T-helper 17 cell (primary cell): Measurements from ENCODE around the gene KIRREL3. TPM values are rescaled to one million over a fixed set of nuclear protein-coding genes. Genes with fewer than 3 reads are reported as not detected.

Source experiments
- ATAC-seq: fragments of 150-1000 bp; cut with Tn5 transposase; 2 replicates; pipeline ENCODE4 v1.10.0; 2021; ENCODE audit warnings: mild to moderate bottlenecking, moderate library complexity
- DNase-seq, 3 donors: peaks; one replicate each; pipeline versions ENCODE4 v3.0.0 to v3.0.0-alpha.2; 2020 to 2021
- H3K9me3 ChIP-seq: one replicate; pipeline ENCODE4 v1.7.0; 2013; ENCODE audit warnings: low read length, mild to moderate bottlenecking; ENCODE audit not compliant: control insufficient read depth, poor library complexity, severe bottlenecking
- H3K27ac Mint-ChIP-seq: one replicate; pipeline ENCODE4 v1.8.0; 2022; ENCODE audit warnings: mild to moderate bottlenecking, moderate library complexity, mixed read lengths
- H3K27me3 Mint-ChIP-seq: one replicate; pipeline ENCODE4 v1.8.0; 2022; ENCODE audit warnings: mixed read lengths
- H3K36me3 Mint-ChIP-seq: one replicate; pipeline ENCODE4 v1.8.0; 2022; ENCODE audit warnings: low read depth, mixed read lengths
- H3K4me1 Mint-ChIP-seq: one replicate; pipeline ENCODE4 v1.8.0; 2022; ENCODE audit warnings: mild to moderate bottlenecking, mixed read lengths
- H3K4me3 Mint-ChIP-seq: one replicate; pipeline ENCODE4 v1.8.0; 2022; ENCODE audit warnings: mild to moderate bottlenecking, moderate library complexity, mixed read lengths
- total RNA-seq, 4 donors: library from RNA in 2 of 4; stranded (reverse) in 2 of 4; gene quantifications; one replicate each; pipeline ENCODE4 v1.2.3 and lab custom pipeline; 2022 to 2026

The KIRREL3 gene
- total RNA-seq, 2 donors from 2014 or later = not detected

- H3K9me3 ChIP-seq = no peaks in the 10 kb centered on the region
- Mint-ChIP-seq H3K27me3 (peaks cover 9% of the 10 kb centered on the region), H3K4me1 (no peaks in the 10 kb centered on the region), H3K27ac (peak overlapping the region; percentile 84), H3K4me3 (peak overlapping the region; percentile 4), H3K36me3 (no peaks in the 10 kb centered on the region)
- no peak for DNase-seq
- ATAC-seq = peak; percentile 59
These were observed 252.3 kb downstream of the KIRREL3 start for GRCh38 chr11:126748100-126748791.

- Mint-ChIP-seq H3K27ac (peak overlapping the region; percentile 84), H3K27me3 (peaks cover 9% of the 10 kb centered on the region), H3K4me3 (no peak overlapping the region), H3K36me3 (no peaks in the 10 kb centered on the region), H3K4me1 (no peaks in the 10 kb centered on the region)
- DNase-seq (no peak), ATAC-seq (no peak)
- H3K9me3 ChIP-seq = no peaks in the 10 kb centered on the region
These were observed 253.3 kb downstream of the KIRREL3 start for GRCh38 chr11:126747315-126747714.

GRCh38 chr11:126746443-126746842, 254.1 kb downstream of the KIRREL3 start:
- no peak for DNase-seq
- no peaks in the 10 kb centered on the region for H3K4me1 Mint-ChIP-seq
- H3K36me3 Mint-ChIP-seq = no peaks in the 10 kb centered on the region
- H3K9me3 ChIP-seq = no peaks in the 10 kb centered on the region
- peaks cover 9% of the 10 kb centered on the region for H3K27me3 Mint-ChIP-seq
- no peak for ATAC-seq
- no peak overlapping the region for H3K4me3 Mint-ChIP-seq
- H3K27ac Mint-ChIP-seq = no peak overlapping the region

GRCh38 chr11:126744699-126745098, 255.9 kb downstream of the KIRREL3 start:
- no peaks in the 10 kb centered on the region for H3K4me1 Mint-ChIP-seq
- no peak overlapping the region for H3K27ac Mint-ChIP-seq
- H3K27me3 Mint-ChIP-seq = peaks cover 16% of the 10 kb centered on the region
- DNase-seq = no peak
- H3K4me3 Mint-ChIP-seq = no peak overlapping the region
- H3K36me3 Mint-ChIP-seq = no peaks in the 10 kb centered on the region
- ATAC-seq = no peak
- no peaks in the 10 kb centered on the region for H3K9me3 ChIP-seq

GRCh38 chr11:126743628-126744027, 256.9 kb downstream of the KIRREL3 start:
- Mint-ChIP-seq H3K27ac (peak overlapping the region; percentile 8), H3K4me3 (no peak overlapping the region), H3K36me3 (no peaks in the 10 kb centered on the region), H3K27me3 (peaks cover 15% of the 10 kb centered on the region), H3K4me1 (no peaks in the 10 kb centered on the region)
- no peak for ATAC-seq
- H3K9me3 ChIP-seq = no peaks in the 10 kb centered on the region
- DNase-seq = no peak

- Mint-ChIP-seq H3K27ac (peak overlapping the region; percentile 8), H3K36me3 (no peaks in the 10 kb centered on the region), H3K27me3 (peaks cover 23% of the 10 kb centered on the region), H3K4me1 (no peaks in the 10 kb centered on the region), H3K4me3 (peak overlapping the region; percentile 57)
- ATAC-seq = peak; percentile 65
- no peaks in the 10 kb centered on the region for H3K9me3 ChIP-seq
- DNase-seq = no peak
These were observed 258.0 kb downstream of the KIRREL3 start for GRCh38 chr11:126742582-126742981.

GRCh38 chr11:126740846-126741245, 259.7 kb downstream of the KIRREL3 start:
- Mint-ChIP-seq H3K27ac (peak overlapping the region; percentile 14), H3K4me3 (no peak overlapping the region), H3K27me3 (peaks cover 28% of the 10 kb centered on the region), H3K36me3 (no peaks in the 10 kb centered on the region), H3K4me1 (no peaks in the 10 kb centered on the region)
- DNase-seq (no peak), ATAC-seq (no peak)
- H3K9me3 ChIP-seq = no peaks in the 10 kb centered on the region

GRCh38 chr11:126739499-126740145, 260.9 kb downstream of the KIRREL3 start:
- no peak overlapping the region for H3K4me3 Mint-ChIP-seq
- H3K27me3 Mint-ChIP-seq = peaks cover 35% of the 10 kb centered on the region
- H3K4me1 Mint-ChIP-seq = no peaks in the 10 kb centered on the region
- H3K36me3 Mint-ChIP-seq = no peaks in the 10 kb centered on the region
- peak overlapping the region; percentile 60 for H3K27ac Mint-ChIP-seq
- DNase-seq (no peak), ATAC-seq (peak; percentile 44)
- H3K9me3 ChIP-seq = no peaks in the 10 kb centered on the region

GRCh38 chr11:126738295-126739031, 262.1 kb downstream of the KIRREL3 start:
- ATAC-seq (no peak), DNase-seq (no peak)
- H3K4me3 Mint-ChIP-seq = no peak overlapping the region
- H3K9me3 ChIP-seq = no peaks in the 10 kb centered on the region
- H3K4me1 Mint-ChIP-seq = no peaks in the 10 kb centered on the region
- peaks cover 35% of the 10 kb centered on the region for H3K27me3 Mint-ChIP-seq
- no peaks in the 10 kb centered on the region for H3K36me3 Mint-ChIP-seq
- H3K27ac Mint-ChIP-seq = no peak overlapping the region

GRCh38 chr11:126736682-126737572, 263.6 kb downstream of the KIRREL3 start:
- Mint-ChIP-seq H3K4me3 (no peak overlapping the region), H3K36me3 (no peaks in the 10 kb centered on the region), H3K4me1 (no peaks in the 10 kb centered on the region), H3K27me3 (peaks cover 35% of the 10 kb centered on the region), H3K27ac (no peak overlapping the region)
- ATAC-seq (no peak), DNase-seq (no peak)
- no peaks in the 10 kb centered on the region for H3K9me3 ChIP-seq

- H3K27me3 Mint-ChIP-seq = peaks cover 37% of the 10 kb centered on the region
- H3K4me3 Mint-ChIP-seq = no peak overlapping the region
- no peaks in the 10 kb centered on the region for H3K36me3 Mint-ChIP-seq
- ATAC-seq (no peak), DNase-seq (no peak)
- H3K9me3 ChIP-seq = no peaks in the 10 kb centered on the region
- no peaks in the 10 kb centered on the region for H3K4me1 Mint-ChIP-seq
- no peak overlapping the region for H3K27ac Mint-ChIP-seq
These were observed 265.8 kb downstream of the KIRREL3 start for GRCh38 chr11:126734752-126735151.

- Mint-ChIP-seq H3K4me3 (no peak overlapping the region), H3K27ac (no peak overlapping the region), H3K36me3 (no peaks in the 10 kb centered on the region), H3K4me1 (no peaks in the 10 kb centered on the region), H3K27me3 (peaks cover 30% of the 10 kb centered on the region)
- ATAC-seq (no peak), DNase-seq (no peak)
- no peaks in the 10 kb centered on the region for H3K9me3 ChIP-seq
These were observed 266.9 kb downstream of the KIRREL3 start for GRCh38 chr11:126733685-126734084.

GRCh38 chr11:126732981-126733380, 267.6 kb downstream of the KIRREL3 start:
- no peaks in the 10 kb centered on the region for H3K9me3 ChIP-seq
- ATAC-seq = no peak
- Mint-ChIP-seq H3K36me3 (no peaks in the 10 kb centered on the region), H3K4me3 (no peak overlapping the region), H3K4me1 (no peaks in the 10 kb centered on the region), H3K27ac (no peak overlapping the region), H3K27me3 (peaks cover 23% of the 10 kb centered on the region)
- DNase-seq = no peak
